ENCODE data around the gene KNDC1. TPM values are rescaled to one million over a fixed set of nuclear protein-coding genes. Genes with fewer than 3 reads are reported as not detected.

Gene KNDC1
- total RNA-seq, 2 donors from 2014 or later: 1.5 to 10.8 TPM

DNA sequence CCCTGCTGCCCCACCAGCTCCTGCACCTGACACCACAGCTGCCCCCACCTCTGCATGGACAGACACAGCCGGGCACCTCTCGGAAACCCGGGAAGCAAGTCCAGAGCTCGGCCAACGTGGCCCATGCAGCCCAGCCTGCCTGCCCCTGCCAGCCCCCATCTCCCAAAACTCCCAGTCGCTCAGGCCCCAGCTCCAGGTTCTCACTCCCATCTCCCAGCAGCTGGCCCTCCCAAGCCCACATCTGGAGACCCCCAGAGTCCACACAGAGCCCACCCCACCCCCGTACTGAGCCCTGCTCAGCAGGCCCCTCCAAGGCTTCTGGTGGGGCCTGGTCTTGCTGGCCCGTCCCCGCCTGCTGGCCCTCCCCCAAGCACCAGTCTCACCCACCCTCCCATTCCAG lies 37.8 kb downstream of the KNDC1 start:
- 96% methylated on average over 9 of the region's 9 CpGs for WGBS
- Histone ChIP-seq H3K27me3 (replicated peaks; ENCODE audit: insufficient read depth) (peaks cover 4% of the 10 kb centered on the region), H3K4me3 (no peak overlapping the region), H3K36me3 (no peaks in the 10 kb centered on the region), H3K27ac (no peak overlapping the region), H3K9me3 (no peaks in the 10 kb centered on the region), H3K4me1 (replicated peaks) (no peaks in the 10 kb centered on the region)
- intact Hi-C loops (cut with DNase I): no loop called here
- DNase-seq (ENCODE audit: low spot score): no peak
- TF ChIP-seq POLR2AphosphoS5 (IDR thresholded peaks at IDR 0.05): no peak
- TF ChIP-seq POLR2A (IDR thresholded peaks at IDR 0.05): no peak
- TF ChIP-seq CTCF (IDR thresholded peaks at IDR 0.05): no peak

GRCh38 chr10:133198206-133198605 lies 38.2 kb downstream of the KNDC1 start:
- H3K36me3 ChIP-seq: no peaks in the 10 kb centered on the region
- H3K27me3 ChIP-seq (replicated peaks; ENCODE audit: insufficient read depth): peaks cover 4% of the 10 kb centered on the region
- no peaks in the 10 kb centered on the region for H3K4me1 ChIP-seq (replicated peaks)
- no peaks in the 10 kb centered on the region for H3K9me3 ChIP-seq
- WGBS: 95% methylated on average over 15 of the region's 26 CpGs
- no peak for TF ChIP-seq POLR2AphosphoS5 (IDR thresholded peaks at IDR 0.05)
- TF ChIP-seq CTCF (IDR thresholded peaks at IDR 0.05): no peak
- TF ChIP-seq POLR2A (IDR thresholded peaks at IDR 0.05): no peak
- no peak overlapping the region for H3K27ac ChIP-seq
- no peak overlapping the region for H3K4me3 ChIP-seq
- intact Hi-C loops (cut with DNase I): no loop called here
- no peak for DNase-seq (ENCODE audit: low spot score)

GRCh38 chr10:133198621-133199487 lies 38.8 kb downstream of the KNDC1 start:
- no peak overlapping the region for H3K27ac ChIP-seq
- no peak for DNase-seq (ENCODE audit: low spot score)
- no peaks in the 10 kb centered on the region for H3K4me1 ChIP-seq (replicated peaks)
- no peaks in the 10 kb centered on the region for H3K36me3 ChIP-seq
- no peak overlapping the region for H3K4me3 ChIP-seq
- no peaks in the 10 kb centered on the region for H3K9me3 ChIP-seq
- peaks cover 4% of the 10 kb centered on the region for H3K27me3 ChIP-seq (replicated peaks; ENCODE audit: insufficient read depth)
- 89% methylated on average over 42 of the region's 54 CpGs for WGBS
- intact Hi-C loops (cut with DNase I): no loop called here
- TF ChIP-seq POLR2A (IDR thresholded peaks at IDR 0.05) (no peak), CTCF (IDR thresholded peaks at IDR 0.05) (no peak), POLR2AphosphoS5 (IDR thresholded peaks at IDR 0.05) (no peak)

DNA sequence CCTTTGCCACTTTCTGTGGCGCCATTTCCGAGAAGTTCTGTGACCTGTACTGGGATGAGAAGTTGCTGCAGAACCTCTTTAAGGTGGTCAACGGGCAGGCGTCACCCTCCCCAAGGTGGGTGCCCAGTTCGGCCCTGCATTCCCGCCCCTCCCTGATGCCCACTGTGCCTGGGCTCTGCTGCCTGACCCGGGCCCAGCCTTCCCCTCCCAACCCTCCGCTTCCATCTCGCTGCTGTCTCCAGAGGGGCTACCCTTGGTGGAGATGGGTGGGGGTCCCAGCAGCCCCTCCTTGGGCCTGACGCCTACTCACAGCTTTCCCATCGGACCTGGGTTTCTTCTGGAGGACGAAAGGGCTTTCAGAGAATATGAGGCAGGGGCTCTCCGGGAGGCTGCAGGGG lies 39.5 kb downstream of the KNDC1 start:
- DNase-seq (ENCODE audit: low spot score): no peak
- TF ChIP-seq POLR2A (IDR thresholded peaks at IDR 0.05): no peak
- no peak for TF ChIP-seq CTCF (IDR thresholded peaks at IDR 0.05)
- no peak for TF ChIP-seq POLR2AphosphoS5 (IDR thresholded peaks at IDR 0.05)
- Histone ChIP-seq H3K4me1 (replicated peaks) (no peaks in the 10 kb centered on the region), H3K9me3 (no peaks in the 10 kb centered on the region), H3K36me3 (no peaks in the 10 kb centered on the region), H3K27ac (no peak overlapping the region), H3K4me3 (no peak overlapping the region), H3K27me3 (replicated peaks; ENCODE audit: insufficient read depth) (peaks cover 4% of the 10 kb centered on the region)
- 83% methylated on average over 13 of the region's 13 CpGs for WGBS
- intact Hi-C loops (cut with DNase I): no loop called here
